Transverse colon (tissue), 4 donors: ENCODE measurements around the gene DDN. TPM values are rescaled to one million over a fixed set of nuclear protein-coding genes. Genes with fewer than 3 reads are reported as not detected.
A peak's percentile ranks its signal among the peaks of the same experiment; 100 is the strongest.

ENCODE experiments used
- DNase-seq: peaks from one replicate; pipeline ENCODE4 v3.0.0-alpha.2; 2019
- H3K27ac ChIP-seq, 4 donors: fragments of 200-600 bp; sonication (generic); 2 replicates each; pipeline ENCODE4 v1.5.1; 2016 to 2018; ENCODE audit warnings: inconsistent platforms in 4 of 4
- H3K27me3 ChIP-seq: fragments of 200-600 bp; sonication (generic); 2 replicates; pipeline ENCODE4 v1.5.1; 2017; ENCODE audit warnings: inconsistent platforms
- H3K36me3 ChIP-seq, 4 donors: fragments of 200-600 bp; sonication (generic); 2 replicates each; pipeline ENCODE4 v1.5.1; 2017 to 2019; ENCODE audit warnings: inconsistent platforms in 4 of 4
- H3K4me1 ChIP-seq, 4 donors: fragments of 200-600 bp; sonication (generic); 2 replicates each; pipeline ENCODE4 v1.5.1; 2017 to 2020; ENCODE audit warnings: inconsistent platforms in 4 of 4
- H3K4me3 ChIP-seq, 4 donors: fragments of 200-600 bp; sonication (generic); 1 replicate in 1 of 4; 2 replicates in 3 of 4; pipeline versions ENCODE4 v1.5.1 to v1.6.1; 2017 to 2019; ENCODE audit warnings: inconsistent platforms in 4 of 4
- H3K9me3 ChIP-seq, 2 donors: fragments of 200-600 bp; sonication (generic); 2 replicates each; pipeline ENCODE4 v1.5.1; 2017 to 2019; ENCODE audit warnings: inconsistent platforms in 2 of 2
- EP300 ChIP-seq: sonication (generic); formaldehyde crosslinking; IDR thresholded peaks from one replicate; pipeline ENCODE4 v1.6.1; 2017; ENCODE audit warnings: antibody characterized with exemption, low read depth
- POLR2A ChIP-seq: fragments of 450-650 bp; IDR thresholded peaks from one replicate; pipeline ENCODE4 v1.6.1; 2016; ENCODE audit warnings: antibody characterized with exemption, mild to moderate bottlenecking, moderate library complexity
- POLR2AphosphoS5 ChIP-seq, 3 donors: sonication (generic); formaldehyde crosslinking; IDR thresholded peaks; one replicate each; pipeline ENCODE4 v1.6.1; 2016; ENCODE audit warnings: antibody characterized with exemption in 3 of 3
- WGBS, 2 donors: methylation state at CpG; one replicate each; pipeline ENCODE4 v1.1.5; 2018; ENCODE audit warnings: low coverage in 1 of 2; 5-methylcytosine and 5-hydroxymethylcytosine counted together
- in situ Hi-C, 4 donors: fragments of 200-750 bp; cut with MboI; loops; one replicate each; pipeline versions ENCODE4 v1.15.0 to v1.15.1; 2017; ENCODE audit warnings: low sequenced_read_pairs in 3 of 4, low pct_ligation_motif_present in 1 of 4, low pct_unique_long_range_greater_than_20kb in 1 of 4
- intact Hi-C: fragments of 100-400 bp; cut with DNase I; formaldehyde crosslinking; loops from one replicate; pipeline ENCODE4 v1.15.1; 2023; ENCODE audit warnings: low total_unique reads
- total RNA-seq, 4 donors: library from RNA; depleted of rRNA; stranded (reverse); fragments of >200 nt; gene quantifications; one replicate each; pipeline ENCODE4 v1.1.0, GENCODE V29; 2016
- TF ChIP-seq, protein P1 (sequence below), 5 experiments: fragments of 200-600 bp in 3 of 5; fragments of 450-650 bp in 2 of 5; sonication (generic) in 3 of 5; IDR thresholded peaks; 1 replicate in 2 of 5; 2 replicates in 3 of 5; pipeline ENCODE4 v1.5.1; 2016 to 2017; ENCODE audit warnings: antibody characterized with exemption in 5 of 5, inconsistent platforms in 3 of 5, mild to moderate bottlenecking in 2 of 5, moderate library complexity in 1 of 5

Gene DDN
- total RNA-seq, 4 donors from 2014 or later: 0.27 to 0.32 TPM; not detected in 2

- Histone ChIP-seq H3K4me3 (peak overlapping the region in 1 of 4 donors; percentile 35), H3K27me3 (peaks cover 67% of the 10 kb centered on the region), H3K36me3 (no peaks in the 10 kb centered on the region), H3K9me3 (no peaks in the 10 kb centered on the region), H3K27ac (no peak overlapping the region), H3K4me1 (peaks cover 9 to 38% (median 32%) of the 10 kb centered on the region in 4 donors)
- DNase-seq: no peak
- WGBS, 2 donors: 41% methylated on average over 8 of the region's 10 CpGs; no CpG with 5 or more reads in 1 of the 2 donors
- intact Hi-C loops (no loop called here), in situ Hi-C loops (no loop called here)
- TF ChIP-seq, protein P1, sequence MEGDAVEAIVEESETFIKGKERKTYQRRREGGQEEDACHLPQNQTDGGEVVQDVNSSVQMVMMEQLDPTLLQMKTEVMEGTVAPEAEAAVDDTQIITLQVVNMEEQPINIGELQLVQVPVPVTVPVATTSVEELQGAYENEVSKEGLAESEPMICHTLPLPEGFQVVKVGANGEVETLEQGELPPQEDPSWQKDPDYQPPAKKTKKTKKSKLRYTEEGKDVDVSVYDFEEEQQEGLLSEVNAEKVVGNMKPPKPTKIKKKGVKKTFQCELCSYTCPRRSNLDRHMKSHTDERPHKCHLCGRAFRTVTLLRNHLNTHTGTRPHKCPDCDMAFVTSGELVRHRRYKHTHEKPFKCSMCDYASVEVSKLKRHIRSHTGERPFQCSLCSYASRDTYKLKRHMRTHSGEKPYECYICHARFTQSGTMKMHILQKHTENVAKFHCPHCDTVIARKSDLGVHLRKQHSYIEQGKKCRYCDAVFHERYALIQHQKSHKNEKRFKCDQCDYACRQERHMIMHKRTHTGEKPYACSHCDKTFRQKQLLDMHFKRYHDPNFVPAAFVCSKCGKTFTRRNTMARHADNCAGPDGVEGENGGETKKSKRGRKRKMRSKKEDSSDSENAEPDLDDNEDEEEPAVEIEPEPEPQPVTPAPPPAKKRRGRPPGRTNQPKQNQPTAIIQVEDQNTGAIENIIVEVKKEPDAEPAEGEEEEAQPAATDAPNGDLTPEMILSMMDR (IDR thresholded peaks at IDR 0.05): no peak
- no peak for TF ChIP-seq EP300
- TF ChIP-seq POLR2A: no peak
- no peak for TF ChIP-seq POLR2AphosphoS5 (IDR thresholded peaks at IDR 0.05)
These were observed 28.4 kb downstream of the DDN start for GRCh38 chr12:48970702-48971334.

DNA sequence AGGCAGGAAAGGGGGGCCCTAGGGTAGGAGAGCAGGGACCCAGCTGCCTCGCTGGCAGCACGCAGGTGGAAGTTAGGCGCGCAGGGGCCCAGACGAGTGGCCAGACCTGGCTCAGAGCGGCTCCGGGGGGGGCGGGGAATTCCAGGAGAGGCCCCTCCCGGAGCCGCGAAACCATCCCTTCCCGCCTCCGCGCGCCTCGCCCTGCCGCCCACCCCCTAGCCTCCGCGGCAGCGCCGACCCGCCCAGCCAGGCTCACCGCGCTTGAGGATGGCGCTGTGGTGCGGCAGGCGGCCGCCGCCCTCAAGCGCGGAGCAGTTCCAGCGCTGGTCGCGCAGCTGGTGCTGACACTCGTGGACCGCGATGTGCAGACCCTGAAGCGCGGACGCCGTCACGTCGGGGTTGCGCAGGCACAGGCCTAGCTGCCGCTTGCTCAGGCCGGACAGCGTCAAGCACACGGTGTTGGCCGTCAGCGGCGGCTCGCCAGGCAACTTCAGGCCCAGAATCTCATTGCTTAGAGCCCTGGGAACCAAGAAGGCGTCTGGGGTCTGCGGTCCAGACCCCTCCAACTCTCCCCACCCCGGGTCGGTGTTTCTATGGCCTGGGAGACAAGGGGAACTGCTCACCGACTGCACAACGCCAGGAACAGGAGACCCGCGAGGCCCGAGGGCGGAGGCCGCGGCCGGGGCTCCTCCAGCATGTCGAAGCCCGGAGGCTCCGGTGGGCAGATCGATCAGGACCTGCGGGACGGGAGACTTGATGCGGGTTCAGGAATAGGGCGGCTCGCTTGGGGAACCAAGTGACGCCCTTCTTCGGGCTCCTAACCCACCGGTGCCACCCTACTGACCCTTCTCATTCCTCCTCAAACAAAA lies 29.1 kb downstream of the DDN start:
- peaks cover 59% of the 10 kb centered on the region for H3K27me3 ChIP-seq
- intact Hi-C loops (no loop called here), in situ Hi-C loops (no loop called here)
- no peaks in the 10 kb centered on the region for H3K36me3 ChIP-seq
- TF ChIP-seq, protein P1 (IDR thresholded peaks at IDR 0.05): peak in 1 of 5 experiments; percentile 9
- no peak for TF ChIP-seq POLR2AphosphoS5 (IDR thresholded peaks at IDR 0.05)
- no peak for DNase-seq
- H3K27ac ChIP-seq: no peak overlapping the region
- 2 to 20% methylated on average over 11 to 40 of the region's 77 CpGs for WGBS, 2 donors
- peak overlapping the region in 2 of 4 donors; percentile 14 to 43 for H3K4me3 ChIP-seq
- H3K4me1 ChIP-seq: peaks cover 9 to 38% (median 32%) of the 10 kb centered on the region in 4 donors
- H3K9me3 ChIP-seq: no peaks in the 10 kb centered on the region

DNA sequence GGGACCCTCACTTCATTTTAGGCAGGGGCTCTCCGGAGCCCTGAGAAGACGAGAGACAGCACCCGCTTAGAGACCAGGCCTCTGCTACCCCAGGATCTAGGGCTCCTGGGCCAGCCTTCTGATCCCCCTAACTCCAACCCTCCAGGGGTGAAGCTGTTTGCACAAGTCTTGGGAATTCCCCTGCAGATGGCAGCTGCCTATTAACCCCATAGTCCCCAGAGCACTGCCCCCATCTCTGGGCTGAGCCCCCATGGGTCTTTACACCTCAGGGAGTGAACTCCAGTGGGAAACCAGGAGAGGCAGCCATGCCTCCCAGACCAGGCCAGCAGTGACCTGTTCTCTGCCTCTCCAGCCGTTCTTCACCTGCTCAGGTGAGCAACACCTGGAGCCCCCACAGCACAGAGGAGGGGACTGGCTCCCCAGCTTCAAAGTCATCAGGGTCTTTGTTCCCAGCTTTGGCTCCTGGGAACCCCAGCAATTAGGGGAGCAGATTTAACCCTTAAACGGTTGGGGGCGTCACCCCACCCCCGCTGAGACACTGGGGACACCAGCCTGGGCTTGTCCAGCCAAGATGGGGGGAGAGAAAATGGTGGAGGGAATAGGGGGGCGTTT lies 29.9 kb downstream of the DDN start:
- TF ChIP-seq POLR2AphosphoS5 (IDR thresholded peaks at IDR 0.05) (no peak), POLR2A (no peak)
- TF ChIP-seq, protein P1 (IDR thresholded peaks at IDR 0.05): no peak
- Histone ChIP-seq H3K4me3 (no peak overlapping the region), H3K4me1 (peaks cover 9 to 38% (median 32%) of the 10 kb centered on the region in 4 donors), H3K9me3 (no peaks in the 10 kb centered on the region), H3K36me3 (no peaks in the 10 kb centered on the region), H3K27ac (no peak overlapping the region), H3K27me3 (peaks cover 53% of the 10 kb centered on the region)
- intact Hi-C loops (no loop called here), in situ Hi-C loops (no loop called here)
- WGBS, 2 donors: 24 to 54% methylated on average over 4 to 7 of the region's 8 CpGs
- DNase-seq: no peak

DNA sequence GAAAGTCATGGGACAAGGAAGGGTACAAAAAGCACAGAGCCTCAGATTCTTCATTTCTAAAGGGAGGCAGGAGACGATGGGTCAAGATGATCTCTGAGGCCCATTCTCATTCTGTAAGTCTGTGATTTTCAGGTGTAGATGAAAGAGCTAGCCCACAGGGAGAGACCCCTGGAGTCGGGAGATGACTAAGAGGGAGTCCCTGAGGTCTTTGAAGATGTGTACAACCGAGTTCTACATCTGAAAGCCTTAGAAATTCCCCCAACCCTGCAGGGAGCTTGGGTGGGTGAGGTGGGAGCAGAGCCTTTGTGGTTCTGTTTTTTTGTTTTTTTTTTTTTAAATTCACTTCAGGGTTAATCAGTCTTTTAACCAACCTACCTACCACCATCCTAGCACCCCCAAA lies 30.7 kb downstream of the DDN start:
- peaks cover 9 to 38% (median 32%) of the 10 kb centered on the region in 4 donors for H3K4me1 ChIP-seq
- 78 to 100% methylated on average over 2 to 3 of the region's 3 CpGs for WGBS, 2 donors
- no peaks in the 10 kb centered on the region for H3K36me3 ChIP-seq
- no peak for TF ChIP-seq POLR2A
- H3K9me3 ChIP-seq: no peaks in the 10 kb centered on the region
- no peak overlapping the region for H3K4me3 ChIP-seq
- intact Hi-C loops (no loop called here), in situ Hi-C loops (no loop called here)
- peaks cover 45% of the 10 kb centered on the region for H3K27me3 ChIP-seq
- no peak for DNase-seq
- no peak overlapping the region for H3K27ac ChIP-seq
